NCI-H2107 treated with DMSO at 0.1 percent for 48 hours (cell line): ENCODE measurements around the gene LAPTM4A.
A peak's percentile ranks its signal among the peaks of the same experiment; 100 is the strongest.

Source experiments
- DNase-seq: peaks from one replicate; lab custom pipeline; 2025; ENCODE audit not compliant: unreplicated experiment; lab: John Stamatoyannopoulos, UW

Gene LAPTM4A

DNA sequence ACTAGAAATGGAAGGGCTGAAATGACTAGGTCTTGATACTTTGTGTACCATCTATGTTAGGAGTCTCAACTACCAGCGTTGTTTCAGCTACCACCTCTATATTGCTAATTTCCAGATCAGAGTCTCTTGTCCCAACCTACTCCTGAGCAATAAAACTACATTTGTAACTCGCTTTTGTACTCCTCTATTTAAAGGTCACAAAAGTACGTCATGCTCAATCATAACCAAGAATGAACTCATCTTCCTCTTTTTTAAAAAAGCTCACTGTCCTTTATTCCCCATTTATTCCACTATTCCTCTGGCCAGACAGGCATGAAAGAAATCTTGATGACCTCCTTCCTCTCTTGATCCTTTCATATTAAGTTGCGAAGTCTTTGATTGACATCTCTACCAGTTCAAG, 27.7 kb downstream of the LAPTM4A start:
- no peak for DNase-seq

DNA sequence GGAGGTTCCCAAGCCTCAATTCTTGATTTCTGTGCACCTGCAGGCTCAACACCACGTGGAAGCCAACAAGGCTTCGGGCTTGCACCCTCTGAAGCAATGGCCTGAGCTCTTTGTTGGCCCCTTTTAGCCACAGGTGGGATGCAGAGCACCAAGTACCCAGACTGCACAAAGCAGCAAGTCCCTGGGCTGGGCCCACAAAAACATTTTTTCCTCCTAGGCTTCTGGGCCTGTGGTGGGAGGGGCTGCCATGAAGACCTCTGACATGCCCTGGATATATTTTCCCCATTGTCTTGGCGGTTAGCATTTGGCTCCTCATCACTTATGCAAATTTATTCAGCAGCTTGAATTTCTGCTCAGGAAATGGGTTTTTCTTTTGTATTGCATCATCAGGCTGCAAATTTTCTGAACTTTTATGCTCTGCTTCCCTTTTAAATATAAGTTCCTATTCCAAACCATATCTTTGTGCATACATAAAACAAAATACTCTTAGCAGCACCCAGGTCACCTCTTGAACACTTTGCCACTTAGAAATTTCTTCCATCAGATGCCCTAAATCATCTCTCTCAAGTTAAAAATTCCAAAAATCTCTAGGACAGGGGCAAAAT, 29.9 kb downstream of the LAPTM4A start:
- DNase-seq, result no peak

DNA sequence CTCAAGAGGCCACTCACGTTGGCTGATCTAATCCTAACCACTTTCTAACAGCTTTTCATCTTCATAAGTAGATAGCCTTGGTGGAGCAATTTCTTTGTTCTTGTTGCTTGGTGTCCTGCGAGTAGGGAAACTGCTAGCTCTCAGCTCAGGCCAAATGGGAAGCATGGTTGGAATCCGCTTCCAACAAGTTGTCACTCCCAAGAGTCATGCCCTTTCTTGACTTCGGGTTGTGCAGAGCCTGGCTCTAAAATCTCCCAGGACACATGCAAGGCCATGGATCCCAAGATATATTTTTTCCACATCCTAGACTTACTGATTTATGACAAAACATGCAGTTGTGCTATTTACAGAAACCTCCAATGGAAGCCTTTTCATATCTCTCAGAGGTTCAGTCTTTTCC, 31.7 kb downstream of the LAPTM4A start:
- DNase-seq, result no peak

DNA sequence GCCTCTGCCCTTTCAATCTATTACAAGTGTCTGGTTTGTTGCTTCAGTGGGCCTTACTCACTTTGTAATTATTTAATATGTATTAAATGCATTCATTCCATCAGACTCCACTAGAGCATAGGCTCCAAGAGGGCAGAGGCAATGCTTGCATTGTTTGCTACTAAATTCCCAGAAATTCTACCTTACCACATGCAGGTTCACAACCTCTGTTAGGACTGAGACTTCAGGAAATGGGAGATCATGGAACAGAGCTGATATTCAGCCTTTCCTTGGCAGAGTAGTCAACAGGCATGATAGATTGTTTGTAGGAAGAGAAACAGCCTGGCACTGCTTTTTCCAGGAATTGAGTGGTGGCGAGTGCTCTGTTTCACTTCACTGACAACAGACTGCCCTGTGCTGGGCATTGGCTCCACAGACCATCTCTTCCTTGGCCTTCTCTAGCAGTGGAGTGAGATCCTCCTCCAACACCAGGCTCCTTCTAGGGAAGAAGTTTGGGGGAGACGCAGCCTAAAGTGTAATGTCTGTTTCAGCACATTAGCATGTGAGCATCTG, 32.8 kb downstream of the LAPTM4A start:
- DNase-seq, result no peak

DNA sequence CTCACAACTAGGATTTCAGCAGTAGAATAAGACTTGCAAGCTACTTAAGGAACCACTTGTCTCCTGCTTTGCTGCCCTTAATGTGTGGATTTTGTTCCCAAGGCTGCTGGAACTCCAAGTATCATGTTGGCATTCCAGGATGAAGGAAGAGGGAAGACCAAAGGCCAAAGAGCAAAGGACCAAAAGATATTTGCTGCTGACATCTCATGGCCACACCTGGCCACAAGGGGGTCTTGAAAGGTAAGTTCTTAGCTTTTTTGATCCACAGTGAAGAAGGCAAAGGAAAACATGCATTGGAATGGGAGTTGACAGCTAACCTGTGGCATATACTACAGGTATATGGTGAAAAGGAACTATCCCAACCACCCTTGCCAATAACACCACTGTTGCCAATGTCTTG, 35.1 kb downstream of the LAPTM4A start:
- no peak for DNase-seq

DNA sequence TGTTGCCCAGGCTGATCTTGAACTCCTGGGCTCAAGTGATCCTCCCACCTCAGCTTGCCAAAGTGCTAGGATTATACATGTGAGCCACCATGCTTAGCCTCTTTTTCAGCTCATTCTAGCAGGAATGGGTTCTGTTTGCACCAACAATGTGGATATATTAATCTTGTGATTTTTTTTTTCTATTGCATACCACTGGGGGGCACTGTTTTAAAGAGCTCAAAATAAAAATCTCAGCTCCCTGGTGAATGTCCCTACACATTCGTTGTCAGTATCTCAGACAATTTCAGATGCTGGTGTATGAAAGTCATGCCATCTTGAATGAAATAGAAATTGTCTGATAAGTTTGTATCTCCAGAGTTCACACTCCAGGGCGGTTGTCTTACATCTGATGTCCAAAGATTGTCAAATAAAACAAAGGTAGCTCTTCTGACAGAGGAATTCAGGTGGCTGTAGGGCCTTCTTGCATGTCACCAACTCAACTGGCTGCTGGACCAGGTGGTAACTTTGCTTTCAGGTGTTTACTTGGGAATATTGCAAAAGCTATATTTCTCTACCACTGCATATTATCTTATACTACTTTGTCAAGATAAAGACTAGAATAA, 35.8 kb downstream of the LAPTM4A start:
- peak; percentile 23 for DNase-seq

DNA sequence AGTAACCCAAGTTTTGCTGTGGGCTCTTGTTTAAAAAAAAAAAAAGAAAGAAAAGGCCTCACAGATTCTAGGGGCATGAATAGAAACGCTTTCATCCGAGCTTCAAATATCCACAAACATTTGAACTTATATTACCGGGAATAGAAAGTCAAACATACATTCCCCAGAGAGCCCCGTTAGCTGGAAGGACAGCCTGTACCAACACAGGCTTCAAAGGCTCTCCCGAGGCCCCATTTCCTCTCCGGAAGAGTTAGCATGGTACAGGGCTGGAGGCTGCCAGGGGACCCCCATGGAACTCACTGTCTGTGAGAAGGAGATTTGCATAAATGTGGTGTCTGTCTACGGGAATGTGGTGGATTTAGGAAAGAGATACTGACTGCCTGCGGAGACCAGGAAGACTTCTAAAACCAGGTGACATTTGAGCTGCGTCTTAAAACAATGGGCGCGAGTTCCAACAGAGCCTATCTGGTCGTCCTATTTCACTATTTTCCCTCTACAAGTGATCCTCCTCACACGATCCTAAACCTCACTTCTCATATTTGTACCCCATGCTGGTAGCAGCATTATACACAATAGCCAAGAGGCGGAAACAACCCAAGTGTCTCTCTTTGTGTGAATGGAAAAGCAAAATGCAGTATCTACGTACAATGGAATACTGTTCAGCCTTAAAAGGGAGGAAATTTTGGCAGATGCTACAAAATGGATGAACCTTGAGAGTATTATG, 38.1 kb downstream of the LAPTM4A start:
- DNase-seq, result peak; percentile 33

DNA sequence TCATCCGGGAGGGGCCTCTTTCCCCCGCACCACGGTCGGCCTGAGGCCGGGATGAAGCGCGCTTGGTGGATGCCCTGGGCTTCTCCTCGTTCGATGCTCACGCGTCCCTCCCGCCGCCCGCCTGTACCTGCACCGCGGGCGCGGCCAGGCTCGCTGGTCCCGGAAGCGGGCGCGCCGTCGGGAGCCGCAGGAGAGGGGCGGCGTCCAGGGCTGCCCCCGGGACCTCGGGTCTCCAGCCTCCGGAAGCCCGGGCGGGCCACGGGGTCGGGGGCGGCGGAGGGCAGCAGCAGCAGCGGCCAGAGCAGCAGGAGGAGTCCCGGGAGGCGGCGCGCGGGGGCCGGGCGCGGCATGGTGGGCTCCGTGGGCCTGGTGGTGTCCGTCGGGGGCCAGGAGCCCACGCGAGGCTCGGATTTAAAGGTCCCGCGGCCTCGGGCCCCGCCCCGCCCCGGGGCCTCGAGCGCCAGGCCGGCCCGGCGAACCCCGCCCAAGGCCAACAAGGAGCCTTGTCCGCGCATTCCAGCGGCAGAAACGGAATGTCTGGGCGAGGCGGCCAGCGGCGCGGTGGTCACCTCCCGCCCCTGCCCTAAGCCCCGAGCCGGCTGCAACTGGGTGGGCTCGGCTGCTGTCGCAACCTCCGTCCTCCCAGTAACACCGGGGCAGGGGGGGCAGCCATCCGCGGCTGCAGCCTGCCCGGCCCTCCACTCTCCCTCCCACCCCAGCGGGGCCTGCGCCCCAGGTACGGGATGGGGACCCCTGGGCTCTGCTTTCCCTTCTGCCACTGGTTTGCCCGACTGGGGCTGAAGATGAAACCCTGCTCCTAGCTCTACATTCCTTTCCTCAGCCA, 38.9 kb downstream of the LAPTM4A start, which contains the start of gene MATN3:
TSS of gene MATN3 (minus strand) at position 387 of the 844 bp plus-strand sequence. CDS start at position 350, 37 bp downstream.
- no peak for DNase-seq

DNA sequence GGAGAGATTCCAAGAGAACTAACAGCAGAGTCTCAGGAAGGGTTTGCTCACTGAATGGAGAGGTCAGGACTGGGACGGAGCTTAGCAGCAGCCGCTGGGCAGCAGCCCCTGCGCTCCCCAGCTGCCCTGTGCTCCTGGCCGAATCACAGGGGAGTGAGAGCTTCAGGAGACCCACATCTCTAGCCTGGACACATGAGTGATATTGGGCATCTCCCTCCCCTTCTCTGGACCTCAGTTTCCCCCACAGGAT, 39.5 kb downstream of the LAPTM4A start:
- no peak for DNase-seq

DNA sequence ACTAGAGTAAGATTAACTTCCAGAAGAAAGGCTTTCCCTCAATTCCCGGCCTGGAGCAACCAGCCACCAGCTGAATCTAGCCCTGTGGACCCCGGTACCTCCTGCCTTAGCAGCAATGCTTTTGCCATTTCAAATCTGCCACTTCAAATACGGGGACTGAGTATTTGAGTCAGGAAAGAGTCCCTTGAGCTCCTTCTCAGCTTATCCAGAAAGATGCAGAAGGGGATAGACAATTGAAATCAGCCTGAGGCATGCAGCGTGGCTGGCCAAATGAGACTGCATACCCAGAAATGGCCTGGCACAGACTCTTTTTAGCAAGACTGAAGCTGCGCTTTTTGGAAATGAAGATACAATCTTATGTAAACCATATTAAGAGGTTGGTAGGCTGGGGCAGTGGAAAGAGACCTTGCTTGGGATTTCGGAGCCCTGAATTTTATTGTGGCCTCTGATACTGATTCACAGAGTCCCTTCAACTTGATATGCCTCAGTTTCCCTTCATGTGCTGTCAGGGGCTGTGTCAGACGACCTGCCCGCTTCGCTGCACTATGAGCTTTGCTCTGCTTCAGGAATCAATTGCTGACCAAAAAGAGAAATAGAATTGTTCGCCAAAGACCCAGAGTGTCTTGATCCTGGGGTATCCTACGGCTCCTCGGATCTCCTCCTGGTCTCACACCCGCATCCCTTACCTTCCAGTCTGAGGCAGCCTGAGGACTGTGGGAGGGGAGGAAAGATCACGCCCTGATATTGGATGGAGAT, 40.0 kb downstream of the LAPTM4A start:
- DNase-seq, result no peak

DNA sequence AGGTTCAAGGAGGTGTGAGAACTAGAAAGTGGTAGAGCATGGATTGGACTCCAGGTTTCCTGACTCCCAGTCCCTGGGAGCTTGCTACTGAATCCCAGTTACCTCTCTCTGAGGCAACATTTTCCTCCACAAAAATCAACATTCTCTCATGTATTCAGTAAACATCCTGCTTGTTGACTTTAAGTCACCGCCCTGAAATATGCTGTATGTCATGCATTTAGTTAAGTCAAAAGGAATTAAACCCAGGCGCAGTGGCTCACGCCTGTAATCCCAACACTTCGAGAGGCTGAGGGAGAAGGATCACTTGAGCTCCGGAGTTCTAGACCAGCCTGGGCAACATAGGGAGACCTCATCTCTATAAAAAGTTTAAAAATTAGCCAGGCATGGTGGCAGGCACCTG, 42.7 kb downstream of the LAPTM4A start:
- DNase-seq, result no peak

DNA sequence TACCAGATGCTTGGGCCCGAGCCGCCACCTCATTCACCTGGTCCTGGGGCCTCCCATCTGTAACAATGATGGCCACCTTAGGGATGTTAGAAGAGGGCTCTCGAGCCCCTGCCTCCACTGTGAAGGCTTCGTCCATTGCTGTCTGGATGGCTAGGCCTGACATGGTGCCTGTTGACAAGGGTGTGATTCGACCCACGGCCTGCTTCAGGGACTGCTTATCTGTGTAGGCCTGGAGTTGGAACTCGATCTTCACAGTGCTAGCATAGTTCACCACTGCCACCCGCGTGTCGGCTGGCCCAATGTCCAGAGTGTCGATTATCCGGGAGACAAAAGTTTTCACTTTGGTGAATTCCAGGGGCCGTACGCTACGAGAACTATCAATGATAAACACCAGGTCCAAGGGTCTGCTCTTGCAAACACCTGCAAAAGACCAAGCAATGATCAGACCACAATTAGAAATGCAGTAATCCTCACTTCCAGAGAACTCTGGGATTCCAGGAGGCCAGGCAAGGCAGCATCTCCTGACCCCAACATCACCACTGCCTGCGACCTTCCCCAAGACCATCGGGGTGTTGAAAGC, 45.4 kb downstream of the LAPTM4A start:
- DNase-seq, result no peak

DNA sequence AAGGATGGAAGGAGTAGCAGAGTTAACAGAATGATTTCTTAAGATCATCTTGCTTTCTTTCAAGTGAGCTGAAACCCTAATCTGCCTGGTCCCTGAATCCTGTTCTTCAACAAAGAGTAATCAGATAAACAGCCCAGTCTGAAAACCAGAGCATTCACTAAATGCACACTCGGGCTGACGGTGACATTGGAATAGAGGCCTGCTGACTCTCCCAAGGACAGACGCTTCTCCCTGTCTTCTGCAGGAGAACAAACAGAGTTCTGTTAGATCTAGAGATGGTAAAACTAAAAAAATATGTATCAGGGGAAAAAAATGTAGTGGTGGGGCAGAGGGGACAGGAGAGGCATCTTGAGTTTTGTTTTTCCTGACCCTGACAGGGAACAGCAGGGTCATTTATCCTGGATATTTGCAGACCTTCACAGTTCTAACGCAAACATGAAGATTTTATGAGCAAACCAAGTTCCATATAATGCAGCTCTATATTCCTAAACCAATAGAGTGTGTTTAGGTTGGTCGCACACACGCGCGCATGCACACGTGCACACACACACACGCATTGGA, 46.3 kb downstream of the LAPTM4A start:
- DNase-seq, result no peak

DNA sequence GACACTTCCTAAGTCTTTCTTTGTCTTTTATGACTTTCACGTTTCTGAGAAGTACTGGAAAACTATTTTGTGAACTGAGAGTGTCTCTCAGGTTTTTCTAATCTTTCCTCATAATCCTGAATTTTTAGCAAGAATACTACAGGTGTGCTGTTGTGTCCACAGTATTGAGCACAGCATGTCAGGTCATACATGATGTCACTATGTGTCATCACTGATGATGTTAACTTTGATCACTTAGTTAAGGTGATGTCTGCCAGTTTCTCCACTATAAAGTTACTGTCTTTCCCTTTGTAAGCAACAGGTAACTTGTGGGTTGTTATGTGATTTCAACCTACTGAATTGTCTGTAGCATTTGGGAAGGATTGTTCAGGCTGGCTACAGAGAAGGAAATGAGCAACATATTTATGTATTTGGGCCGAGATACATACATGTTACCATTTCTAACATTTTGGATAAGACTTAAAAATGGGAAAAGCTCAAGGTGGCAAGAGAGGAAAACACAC, 50.0 kb downstream of the LAPTM4A start:
- no peak for DNase-seq

DNA sequence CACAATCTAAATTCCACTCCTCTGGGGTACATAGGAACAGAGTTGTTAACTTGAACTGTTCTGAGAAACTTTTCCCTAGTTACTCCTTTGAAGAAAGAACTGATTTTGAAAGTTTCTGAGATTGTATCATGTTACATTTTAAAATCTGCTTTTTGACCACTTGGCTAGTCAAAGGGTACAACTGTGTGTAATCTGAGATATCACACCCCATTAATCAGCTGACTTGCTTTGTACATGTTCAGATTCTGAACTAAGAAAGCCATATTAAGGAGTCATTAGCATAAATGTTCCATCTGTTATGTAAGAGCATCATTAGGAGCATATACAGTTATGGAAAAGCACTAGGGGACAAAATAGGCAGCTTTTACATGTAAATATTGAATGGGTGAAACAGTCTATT, 57.7 kb downstream of the LAPTM4A start:
- no peak for DNase-seq

DNA sequence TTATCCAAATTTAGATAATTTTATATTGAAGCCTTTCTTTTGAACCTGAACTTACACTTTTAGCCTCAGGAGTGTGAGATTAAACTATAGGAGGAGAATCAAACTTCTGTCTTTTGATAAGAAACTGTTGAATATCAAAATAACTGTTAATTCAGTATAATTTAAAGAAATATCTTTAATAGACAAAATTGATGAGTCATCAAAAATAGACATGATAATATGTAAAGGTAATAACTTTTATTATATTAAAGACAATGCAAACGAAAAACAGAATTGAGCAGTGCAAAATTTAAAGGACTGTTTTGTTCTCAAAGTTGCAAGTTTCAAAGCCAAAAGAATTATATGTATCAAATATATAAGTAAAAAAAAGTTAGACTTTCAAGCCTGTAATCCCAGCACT, 59.5 kb downstream of the LAPTM4A start:
- no peak for DNase-seq

DNA sequence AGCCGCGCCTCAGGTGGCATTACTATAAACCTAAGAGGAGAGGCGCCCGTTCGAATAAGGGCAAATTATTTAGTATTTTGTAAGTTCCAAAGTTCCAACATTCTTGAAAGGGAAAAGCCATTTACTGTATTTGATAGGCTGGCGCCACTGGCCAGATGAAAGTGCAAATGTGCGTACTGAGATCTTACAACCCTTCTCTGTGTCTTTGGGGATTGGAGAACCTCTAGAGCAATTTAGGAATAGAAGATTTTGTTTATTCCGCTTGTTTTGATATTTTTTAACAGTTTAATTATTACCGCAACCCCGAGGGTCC, 61.1 kb downstream of the LAPTM4A start:
- DNase-seq, result no peak

DNA sequence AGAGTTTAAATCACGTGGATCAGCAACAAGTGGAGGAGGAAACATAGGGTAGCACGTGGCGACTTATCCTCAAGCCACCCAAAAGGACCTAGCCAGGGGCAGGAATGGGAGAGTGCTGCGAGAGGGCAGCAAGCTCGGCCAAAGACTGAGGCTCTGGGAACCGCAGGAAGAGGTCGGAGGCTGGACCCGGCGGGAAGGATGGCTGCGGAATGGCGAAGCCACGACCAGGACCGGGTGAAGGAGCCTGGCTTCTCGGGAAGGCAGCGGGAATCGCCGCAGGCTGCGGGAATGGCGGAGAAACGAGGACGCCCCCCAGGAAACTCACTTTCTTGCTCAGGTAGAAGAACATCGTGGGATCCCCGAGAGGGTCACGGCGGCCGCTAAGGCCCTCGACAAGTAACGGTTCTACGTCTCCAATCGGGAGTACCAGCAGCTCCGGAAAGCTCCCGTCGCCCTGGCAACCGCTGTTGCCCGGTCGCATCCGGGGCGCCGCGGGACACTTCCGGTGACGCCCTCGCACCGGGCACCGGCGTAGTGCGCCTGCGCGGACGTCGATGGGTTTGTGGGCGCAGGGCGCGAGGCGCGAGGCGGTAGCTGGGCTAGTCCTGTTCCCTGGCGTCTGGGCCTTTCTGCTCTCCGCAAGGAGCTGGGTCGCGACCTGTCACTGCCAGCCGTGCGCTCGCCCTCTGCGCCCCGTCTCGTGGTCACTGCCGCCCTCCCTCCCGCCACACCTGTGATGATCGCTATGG, 61.6 kb downstream of the LAPTM4A start, which contains the start of gene WDR35:
TSS of gene WDR35 (minus strand) at position 439 of the 749 bp plus-strand sequence. CDS start at position 349, 90 bp downstream.
- peak; percentile 59 for DNase-seq

DNA sequence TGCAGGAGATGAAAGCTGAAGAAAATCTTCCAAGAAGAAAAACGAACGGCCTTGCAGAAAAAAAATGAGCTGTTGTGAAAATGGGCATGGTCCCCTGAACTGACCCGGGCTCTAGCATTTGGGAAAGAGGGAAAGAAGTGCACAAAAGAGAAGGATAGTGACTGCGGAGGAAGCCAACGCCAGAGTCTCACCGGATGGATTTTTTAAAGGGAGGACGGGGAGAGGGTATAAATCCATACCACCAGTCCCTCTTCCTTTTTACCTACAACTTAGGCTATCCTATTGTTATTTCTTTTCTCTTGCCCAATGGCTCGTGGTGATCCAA, 62.1 kb downstream of the LAPTM4A start:
- no peak for DNase-seq
